ENCODE data around the gene CYP46A1. TPM values are rescaled to one million over a fixed set of nuclear protein-coding genes. Genes with fewer than 3 reads are reported as not detected.

The CYP46A1 gene
- total and polyA plus RNA-seq, 3 donors from 2014 or later: 2.5 to 4.6 (median 4.2) TPM

GRCh38 chr14:99724939-99725773 lies 41.1 kb downstream of the CYP46A1 start:
- DNase-seq: no peak
- WGBS, 2 donors: 92 to 96% methylated on average over 14 to 15 of the region's 15 CpGs

DNA sequence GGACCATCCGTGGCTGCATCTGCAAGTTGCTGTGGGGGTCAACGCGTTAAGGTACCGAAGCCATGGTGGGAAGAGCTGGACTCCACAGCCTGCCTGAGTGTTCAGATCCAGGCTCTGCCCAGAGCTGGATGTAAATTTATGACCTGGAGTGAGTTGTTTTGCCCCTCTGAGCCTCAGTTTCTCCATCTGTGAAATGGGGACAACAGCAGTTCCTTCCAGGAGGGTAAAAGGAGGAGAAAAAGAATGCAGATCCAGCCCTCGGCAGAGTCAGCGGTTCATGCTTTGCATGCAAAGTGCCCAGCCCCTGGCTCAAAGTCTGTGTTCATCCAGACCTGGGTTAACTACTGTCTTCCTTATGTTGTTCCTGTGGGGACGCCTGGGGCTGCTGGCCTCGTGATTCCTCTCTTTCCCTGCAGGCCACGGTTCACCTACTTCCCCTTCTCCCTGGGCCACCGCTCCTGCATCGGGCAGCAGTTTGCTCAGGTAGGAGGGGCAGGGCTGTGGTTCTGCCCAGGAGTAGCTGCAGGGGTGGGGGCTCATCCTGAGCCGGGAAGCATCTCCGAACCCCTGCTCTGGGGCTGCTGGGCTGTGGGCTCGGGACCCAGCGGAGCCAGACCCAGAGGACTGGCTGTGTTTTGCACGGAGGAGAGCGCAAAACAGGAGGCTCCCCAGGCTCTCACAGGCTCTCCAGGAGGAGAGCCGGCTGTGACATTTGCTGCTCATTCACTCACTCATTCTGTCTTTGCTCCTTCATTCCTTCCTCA lies 41.9 kb downstream of the CYP46A1 start:
- intact Hi-C loops (cut with DNase I; ENCODE audit: low total_unique reads): no loop called here
- peaks cover 7% of the 10 kb centered on the region for H3K4me1 ChIP-seq
- no peaks in the 10 kb centered on the region for H3K27me3 ChIP-seq
- DNase-seq: no peak
- no peak for TF ChIP-seq POLR2A (IDR thresholded peaks at IDR 0.05)
- TF ChIP-seq, protein P1, sequence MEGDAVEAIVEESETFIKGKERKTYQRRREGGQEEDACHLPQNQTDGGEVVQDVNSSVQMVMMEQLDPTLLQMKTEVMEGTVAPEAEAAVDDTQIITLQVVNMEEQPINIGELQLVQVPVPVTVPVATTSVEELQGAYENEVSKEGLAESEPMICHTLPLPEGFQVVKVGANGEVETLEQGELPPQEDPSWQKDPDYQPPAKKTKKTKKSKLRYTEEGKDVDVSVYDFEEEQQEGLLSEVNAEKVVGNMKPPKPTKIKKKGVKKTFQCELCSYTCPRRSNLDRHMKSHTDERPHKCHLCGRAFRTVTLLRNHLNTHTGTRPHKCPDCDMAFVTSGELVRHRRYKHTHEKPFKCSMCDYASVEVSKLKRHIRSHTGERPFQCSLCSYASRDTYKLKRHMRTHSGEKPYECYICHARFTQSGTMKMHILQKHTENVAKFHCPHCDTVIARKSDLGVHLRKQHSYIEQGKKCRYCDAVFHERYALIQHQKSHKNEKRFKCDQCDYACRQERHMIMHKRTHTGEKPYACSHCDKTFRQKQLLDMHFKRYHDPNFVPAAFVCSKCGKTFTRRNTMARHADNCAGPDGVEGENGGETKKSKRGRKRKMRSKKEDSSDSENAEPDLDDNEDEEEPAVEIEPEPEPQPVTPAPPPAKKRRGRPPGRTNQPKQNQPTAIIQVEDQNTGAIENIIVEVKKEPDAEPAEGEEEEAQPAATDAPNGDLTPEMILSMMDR (IDR thresholded peaks at IDR 0.05): no peak
- 73 to 87% methylated on average over 8 to 18 of the region's 18 CpGs for WGBS, 2 donors
- H3K9me3 ChIP-seq: no peaks in the 10 kb centered on the region
- no peak overlapping the region for H3K4me3 ChIP-seq
- no peaks in the 10 kb centered on the region for H3K36me3 ChIP-seq (ENCODE audit: low read depth, missing control alignments)
- no peak overlapping the region for H3K27ac ChIP-seq

More at GRCh38 chr14:99724939-99725773, 41.1 kb downstream of the CYP46A1 start:
- Histone ChIP-seq H3K4me3 (no peak overlapping the region), H3K36me3 (ENCODE audit: low read depth, missing control alignments) (no peaks in the 10 kb centered on the region), H3K27me3 (no peaks in the 10 kb centered on the region), H3K4me1 (no peaks in the 10 kb centered on the region), H3K27ac (no peak overlapping the region), H3K9me3 (no peaks in the 10 kb centered on the region)
- TF ChIP-seq, protein P1 (IDR thresholded peaks at IDR 0.05): no peak
- no peak for TF ChIP-seq POLR2A (IDR thresholded peaks at IDR 0.05)
- intact Hi-C loops (cut with DNase I; ENCODE audit: low total_unique reads): no loop called here

DNA sequence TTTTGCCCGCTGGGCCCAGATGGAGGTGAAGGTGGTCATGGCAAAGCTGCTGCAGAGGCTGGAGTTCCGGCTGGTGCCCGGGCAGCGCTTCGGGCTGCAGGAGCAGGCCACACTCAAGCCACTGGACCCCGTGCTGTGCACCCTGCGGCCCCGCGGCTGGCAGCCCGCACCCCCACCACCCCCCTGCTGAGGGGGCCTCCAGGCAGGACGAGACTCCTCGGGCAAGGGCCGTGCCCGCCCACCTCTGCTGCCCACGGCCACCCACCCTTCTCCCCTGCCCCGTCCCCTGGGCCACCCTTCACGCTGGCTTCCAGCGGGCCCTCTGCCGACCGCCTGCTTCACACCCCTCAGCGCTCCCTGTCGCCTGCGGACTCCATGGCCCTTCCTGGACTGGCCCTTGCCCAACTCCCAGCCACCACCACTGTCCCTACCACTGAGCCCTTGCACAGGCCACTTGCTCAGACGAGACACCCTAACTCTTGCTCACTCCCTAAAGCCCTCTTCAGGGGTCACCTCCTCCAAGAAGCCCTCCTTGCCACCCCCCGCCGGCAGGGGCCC lies 42.5 kb downstream of the CYP46A1 start:
- no peak overlapping the region for H3K4me3 ChIP-seq
- no peaks in the 10 kb centered on the region for H3K36me3 ChIP-seq (ENCODE audit: low read depth, missing control alignments)
- no peak overlapping the region for H3K27ac ChIP-seq
- intact Hi-C loops (cut with DNase I; ENCODE audit: low total_unique reads): no loop called here
- 76 to 90% methylated on average over 19 to 24 of the region's 26 CpGs for WGBS, 2 donors
- H3K27me3 ChIP-seq: no peaks in the 10 kb centered on the region
- peaks cover 13% of the 10 kb centered on the region for H3K4me1 ChIP-seq
- no peak for DNase-seq
- TF ChIP-seq, protein P1 (IDR thresholded peaks at IDR 0.05): no peak
- TF ChIP-seq POLR2A (IDR thresholded peaks at IDR 0.05): no peak
- no peaks in the 10 kb centered on the region for H3K9me3 ChIP-seq

DNA sequence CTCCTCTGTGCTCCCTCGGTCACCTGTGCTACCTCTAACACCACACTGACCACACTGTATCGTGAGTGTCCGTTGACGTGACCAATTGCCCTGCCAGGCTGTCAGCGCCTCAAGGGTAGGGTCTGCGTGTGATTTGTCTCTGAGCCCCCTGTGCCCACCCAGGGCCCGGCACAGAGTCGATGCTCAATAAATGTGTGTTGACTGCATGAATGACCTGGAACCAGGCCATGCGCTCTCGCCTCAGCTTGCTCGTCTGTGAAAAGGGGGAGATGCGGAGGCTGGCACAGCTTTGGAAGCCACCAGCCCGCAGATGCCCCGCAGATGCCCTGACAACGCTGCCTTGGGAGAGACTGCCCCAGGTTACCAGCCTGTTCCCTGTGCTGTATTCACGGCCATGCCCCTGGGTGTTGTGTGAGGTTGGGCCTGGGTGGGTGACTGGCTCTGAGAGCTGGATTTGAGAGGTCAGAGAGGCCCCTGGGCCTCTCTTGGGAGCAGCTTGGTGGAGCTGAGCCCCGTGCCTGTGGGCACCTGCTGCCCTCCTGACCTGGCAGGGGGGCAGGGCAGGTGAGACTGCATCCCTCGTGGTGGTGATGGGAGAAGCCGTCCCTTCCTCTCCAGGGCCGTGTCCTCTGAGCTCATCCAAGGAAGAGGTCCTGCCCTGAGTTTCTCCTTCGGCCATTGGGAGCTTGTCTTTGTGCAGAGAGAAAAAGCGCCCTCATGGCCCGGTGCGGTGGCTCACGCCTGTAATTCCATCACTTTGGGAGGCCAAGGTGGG lies 43.2 kb downstream of the CYP46A1 start:
- H3K9me3 ChIP-seq: no peaks in the 10 kb centered on the region
- no peaks in the 10 kb centered on the region for H3K27me3 ChIP-seq
- no peak overlapping the region for H3K27ac ChIP-seq
- WGBS, 2 donors: 90 to 93% methylated on average over 13 to 24 of the region's 25 CpGs
- no peaks in the 10 kb centered on the region for H3K36me3 ChIP-seq (ENCODE audit: low read depth, missing control alignments)
- no peak overlapping the region for H3K4me3 ChIP-seq
- DNase-seq: no peak
- TF ChIP-seq, protein P1 (IDR thresholded peaks at IDR 0.05): no peak
- no peak for TF ChIP-seq POLR2A (IDR thresholded peaks at IDR 0.05)
- H3K4me1 ChIP-seq: peaks cover 20% of the 10 kb centered on the region
- intact Hi-C loops (cut with DNase I; ENCODE audit: low total_unique reads): no loop called here
